Astrocyte of the spinal cord (primary cell): ENCODE results near the gene AMH.
"Not testable (repeated sequence)": the region's sequence is repeated elsewhere in the genome, so short reads cannot be mapped to it uniquely, and the experiment has no call there.

Source experiments
- DNase-seq: peaks from one replicate; pipeline ENCODE4 v3.0.0; 2011; ENCODE audit warnings: low read depth, low spot score
- H3K4me3 ChIP-seq: 2 replicates; pipeline ENCODE4 v1.5.1; 2011; ENCODE audit warnings: low read depth, mild to moderate bottlenecking, low read length, moderate library complexity
- in situ Hi-C: cut with HindIII; loops from 2 replicates; pipeline ENCODE4 v1.10.0; 2017; ENCODE audit warnings: low sequenced_read_pairs
- TF ChIP-seq, protein P1 (sequence below): IDR thresholded peaks from 2 replicates; pipeline ENCODE4 v1.5.1; 2012; ENCODE audit warnings: low read depth, mild to moderate bottlenecking, low read length, inconsistent platforms

AMH gene

GRCh38 chr19:2249010-2249866 lies at the start of gene AMH:
AMH (plus strand) TSS chr19:2249323; CDS start chr19:2249333, 10 bp downstream.
- no peak for DNase-seq
- in situ Hi-C loops: no loop called here
- TF ChIP-seq, protein P1, sequence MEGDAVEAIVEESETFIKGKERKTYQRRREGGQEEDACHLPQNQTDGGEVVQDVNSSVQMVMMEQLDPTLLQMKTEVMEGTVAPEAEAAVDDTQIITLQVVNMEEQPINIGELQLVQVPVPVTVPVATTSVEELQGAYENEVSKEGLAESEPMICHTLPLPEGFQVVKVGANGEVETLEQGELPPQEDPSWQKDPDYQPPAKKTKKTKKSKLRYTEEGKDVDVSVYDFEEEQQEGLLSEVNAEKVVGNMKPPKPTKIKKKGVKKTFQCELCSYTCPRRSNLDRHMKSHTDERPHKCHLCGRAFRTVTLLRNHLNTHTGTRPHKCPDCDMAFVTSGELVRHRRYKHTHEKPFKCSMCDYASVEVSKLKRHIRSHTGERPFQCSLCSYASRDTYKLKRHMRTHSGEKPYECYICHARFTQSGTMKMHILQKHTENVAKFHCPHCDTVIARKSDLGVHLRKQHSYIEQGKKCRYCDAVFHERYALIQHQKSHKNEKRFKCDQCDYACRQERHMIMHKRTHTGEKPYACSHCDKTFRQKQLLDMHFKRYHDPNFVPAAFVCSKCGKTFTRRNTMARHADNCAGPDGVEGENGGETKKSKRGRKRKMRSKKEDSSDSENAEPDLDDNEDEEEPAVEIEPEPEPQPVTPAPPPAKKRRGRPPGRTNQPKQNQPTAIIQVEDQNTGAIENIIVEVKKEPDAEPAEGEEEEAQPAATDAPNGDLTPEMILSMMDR: no peak
- H3K4me3 ChIP-seq: no peak within 1 kb of the TSS

- in situ Hi-C loops: no loop called here
- DNase-seq: no peak
These were observed 49.1 kb upstream of the AMH start for GRCh38 chr19:2199861-2200623.

GRCh38 chr19:2200624-2201294 lies 48.4 kb upstream of the AMH start:
- in situ Hi-C loops, DNase-seq, H3K4me3 ChIP-seq: not testable (repeated sequence)

More at GRCh38 chr19:2199861-2200623, 49.1 kb upstream of the AMH start:
- H3K4me3 ChIP-seq: no peak overlapping the region
- TF ChIP-seq, protein P1: no peak

DNA sequence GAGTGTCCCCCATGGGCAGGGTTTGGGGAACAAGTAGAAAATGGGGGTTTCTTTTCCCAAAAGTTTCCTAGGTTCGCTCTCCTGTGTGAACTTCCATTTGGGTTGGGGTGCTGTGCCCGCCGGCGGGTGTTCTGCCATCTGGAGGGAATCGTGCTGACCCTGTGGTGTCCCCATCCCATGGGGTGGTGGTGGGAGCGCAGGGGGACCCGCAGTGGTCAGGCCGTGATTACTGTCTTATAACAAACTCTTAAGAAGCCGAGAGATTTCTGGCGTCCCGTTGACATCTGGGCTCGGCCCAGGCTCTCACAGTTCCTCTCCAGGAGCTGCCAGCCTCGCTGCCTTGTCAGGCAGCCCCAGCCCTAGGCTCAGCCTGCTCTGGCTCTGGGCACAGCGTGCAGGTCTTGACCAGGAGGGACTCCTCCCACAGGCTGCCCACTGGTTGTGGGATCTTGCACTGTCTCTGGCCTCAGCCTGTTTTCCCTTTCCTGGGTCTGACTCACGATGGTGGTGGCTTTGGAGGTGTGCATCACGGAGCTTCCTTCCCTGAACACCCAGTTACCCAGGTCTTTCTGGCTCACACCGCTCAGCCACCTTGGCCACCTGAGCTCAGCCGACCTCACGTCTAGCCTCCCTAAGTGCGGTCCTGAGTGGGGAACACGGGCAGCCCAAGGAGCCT lies 47.5 kb upstream of the AMH start:
- no peak for DNase-seq
- in situ Hi-C loops: no loop called here
- no peak overlapping the region for H3K4me3 ChIP-seq
- TF ChIP-seq, protein P1: no peak

DNA sequence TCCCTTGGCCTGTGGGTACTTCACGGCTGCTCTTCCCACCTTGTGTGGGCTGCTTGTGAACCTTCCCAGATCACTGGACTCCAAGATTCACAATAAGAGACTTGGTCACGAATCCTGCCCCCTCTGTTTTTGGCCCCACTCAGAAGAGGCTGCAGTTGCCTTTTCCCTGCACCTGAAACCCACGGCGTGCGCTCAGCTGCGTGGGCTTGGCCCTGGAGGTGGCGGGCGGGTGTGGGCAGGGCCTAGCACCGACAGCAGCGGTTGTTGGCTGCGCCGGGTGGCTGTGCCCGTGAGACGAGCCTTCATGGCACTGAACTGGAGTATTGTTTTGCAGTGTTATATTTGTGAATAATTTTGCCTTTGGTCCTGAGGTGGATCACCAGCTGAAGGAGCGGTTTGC lies 46.8 kb upstream of the AMH start:
- DNase-seq: no peak
- H3K4me3 ChIP-seq: no peak overlapping the region
- in situ Hi-C loops: no loop called here
- TF ChIP-seq, protein P1: no peak

- no peak overlapping the region for H3K4me3 ChIP-seq
- TF ChIP-seq, protein P1: no peak
- DNase-seq: no peak
- in situ Hi-C loops: no loop called here
These were observed 42.1 kb upstream of the AMH start for GRCh38 chr19:2207008-2207407.
